Right renal cortex interstitium (tissue), 3 donors: ENCODE results near the gene CARD19. TPM values are rescaled to one million over a fixed set of nuclear protein-coding genes. Genes with fewer than 3 reads are reported as not detected.
"Not testable (repeated sequence)": the region's sequence is repeated elsewhere in the genome, so short reads cannot be mapped to it uniquely, and the experiment has no call there.

Source experiments
- DNase-seq, 3 donors: peaks; one replicate each; pipeline ENCODE4 v3.0.0-alpha.2; 2013; ENCODE audit warnings: low read depth in 3 of 3, low spot score in 2 of 3
- polyA plus RNA-seq, 3 donors: library from polyadenylated mRNA; unstranded; fragments of 120-200 nt; gene quantifications; one replicate each; pipeline ENCODE4 v1.2.1, GENCODE V29; 2013; ENCODE audit not compliant: insufficient read length in 3 of 3

The CARD19 gene
- polyA plus RNA-seq, 3 donors: 14.8 to 18.0 (median 15.5) TPM

DNA sequence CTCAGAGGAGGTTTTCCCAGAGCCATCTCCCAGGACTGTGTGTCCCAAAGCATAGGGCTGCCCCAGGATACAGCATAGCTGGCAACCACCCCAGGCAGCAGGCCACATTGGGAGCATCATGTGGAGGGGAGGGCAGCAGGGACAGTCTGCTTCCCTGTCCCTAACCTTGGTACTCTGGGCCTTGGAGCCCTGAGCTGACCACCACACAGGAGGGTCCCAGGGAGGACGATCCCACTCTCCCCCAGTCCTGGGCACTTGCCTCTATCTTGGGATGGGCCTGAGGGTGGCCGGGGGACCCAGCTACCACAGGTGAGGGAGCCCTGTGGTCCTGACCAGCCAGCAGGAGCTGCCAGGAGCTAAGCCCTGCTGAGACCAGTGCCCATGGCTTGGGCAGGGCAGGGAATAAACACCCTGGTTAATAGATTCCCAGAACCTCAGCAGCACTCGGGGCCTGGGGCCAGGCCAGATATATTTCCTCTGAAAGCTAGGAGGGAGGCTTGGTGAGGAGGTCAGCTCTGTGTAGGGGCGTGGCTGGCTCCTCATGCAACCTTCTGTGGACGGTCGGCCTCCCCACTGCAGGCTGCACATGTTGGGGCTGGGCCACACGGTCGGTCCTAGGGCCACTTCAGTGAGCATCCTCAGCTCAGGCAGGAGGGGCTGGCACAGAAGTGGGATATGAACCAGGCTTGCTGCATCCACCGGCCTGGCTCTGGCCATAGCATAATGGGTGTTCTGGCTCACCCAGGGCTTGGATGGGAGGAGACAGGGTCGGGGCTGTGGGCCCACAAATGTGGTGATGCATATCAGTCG is 33.9 kb downstream of the CARD19 start:
- DNase-seq: no peak

DNA sequence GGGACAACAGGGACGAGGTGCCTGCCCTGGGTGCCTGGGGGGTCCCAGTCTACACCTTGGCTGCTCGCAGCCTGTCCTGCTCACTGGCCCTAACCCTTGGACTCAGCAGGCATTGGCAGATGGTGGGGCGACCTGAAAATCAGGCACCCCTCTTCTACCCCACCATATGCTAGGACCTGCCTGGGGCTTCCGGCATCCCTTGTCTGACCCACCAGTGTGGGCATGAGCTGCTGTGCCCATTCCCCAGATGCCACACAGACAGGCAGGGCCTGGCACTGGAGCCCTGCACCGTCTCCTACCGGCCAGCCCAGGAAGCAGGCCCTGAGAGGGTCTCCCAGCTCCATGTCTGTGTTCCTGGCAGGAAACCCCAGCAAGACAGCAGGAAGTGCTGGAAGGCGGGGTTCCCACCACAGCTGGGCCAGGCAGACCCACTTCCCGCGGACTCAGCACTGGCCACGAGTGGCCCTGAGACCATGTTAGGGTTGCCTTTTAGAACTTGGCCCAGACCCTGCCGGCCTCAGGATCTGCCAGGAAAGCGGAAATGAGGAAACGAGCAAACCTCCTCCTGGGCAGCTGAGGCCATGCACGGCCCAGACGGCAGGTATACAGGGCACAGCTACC is 35.0 kb downstream of the CARD19 start:
- no peak for DNase-seq

DNA sequence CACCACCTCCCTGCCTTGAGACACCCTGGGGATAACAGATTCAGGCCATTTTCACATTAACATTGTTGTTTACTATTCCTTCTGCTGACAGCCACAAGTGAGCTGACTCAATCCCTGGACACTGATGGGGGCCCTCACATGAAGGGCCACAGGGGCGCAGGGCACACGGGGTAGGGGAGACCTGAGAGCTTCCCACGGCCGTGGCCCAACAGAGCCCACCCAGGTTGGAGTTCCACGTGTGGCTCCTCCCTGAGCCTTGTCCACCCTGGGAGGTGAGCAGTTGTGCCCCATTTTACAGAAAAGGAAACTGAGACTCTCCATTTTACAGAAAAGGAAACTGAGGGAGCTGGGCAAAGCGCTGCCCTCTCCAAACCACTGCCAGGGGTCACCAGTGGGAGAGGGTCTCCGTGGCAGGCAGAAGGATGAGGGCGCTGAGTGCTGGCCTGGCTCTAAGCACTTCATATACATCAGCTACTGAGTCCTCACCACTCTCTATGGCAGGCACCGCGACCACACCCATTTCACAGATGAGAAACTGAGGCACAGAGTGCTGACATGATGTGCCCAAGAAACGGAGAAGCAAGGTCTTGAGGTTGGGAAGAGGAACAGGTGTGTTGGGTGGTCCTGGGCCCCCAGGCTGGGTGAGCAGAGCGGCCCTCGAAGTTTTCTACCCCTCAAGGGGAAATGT is 35.7 kb downstream of the CARD19 start:
- DNase-seq: no peak

DNA sequence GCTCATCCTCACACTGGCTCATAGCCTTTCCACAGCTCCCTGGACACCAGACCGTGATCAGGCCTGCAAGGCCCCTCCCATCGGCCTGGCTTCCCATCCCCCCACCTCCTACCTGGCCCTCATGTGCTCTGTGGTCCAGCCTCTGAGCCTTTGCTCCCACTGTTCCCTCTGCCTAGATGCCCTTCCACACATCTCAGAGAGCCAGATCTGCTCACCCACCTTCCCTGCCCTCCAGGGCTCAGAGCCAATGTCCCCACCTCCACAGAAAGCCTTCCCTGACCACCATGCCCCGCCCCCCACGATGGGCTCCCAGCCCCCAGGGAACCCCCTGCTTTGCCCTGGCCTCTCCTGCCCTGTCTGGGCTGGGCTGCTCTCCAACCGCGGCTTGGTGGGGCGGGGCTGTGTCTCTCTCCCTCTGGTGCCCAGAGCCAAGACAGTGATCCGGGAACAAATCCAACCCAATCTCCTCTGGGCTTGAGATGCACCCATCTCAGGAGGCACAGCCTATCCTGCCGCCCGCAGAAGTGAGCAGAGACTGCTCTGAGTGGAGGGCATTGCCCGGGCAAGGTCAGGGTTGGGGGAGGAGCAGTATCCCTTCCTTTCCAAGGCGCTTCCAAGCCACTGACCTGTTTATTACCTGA is 36.4 kb downstream of the CARD19 start:
- no peak for DNase-seq

DNA sequence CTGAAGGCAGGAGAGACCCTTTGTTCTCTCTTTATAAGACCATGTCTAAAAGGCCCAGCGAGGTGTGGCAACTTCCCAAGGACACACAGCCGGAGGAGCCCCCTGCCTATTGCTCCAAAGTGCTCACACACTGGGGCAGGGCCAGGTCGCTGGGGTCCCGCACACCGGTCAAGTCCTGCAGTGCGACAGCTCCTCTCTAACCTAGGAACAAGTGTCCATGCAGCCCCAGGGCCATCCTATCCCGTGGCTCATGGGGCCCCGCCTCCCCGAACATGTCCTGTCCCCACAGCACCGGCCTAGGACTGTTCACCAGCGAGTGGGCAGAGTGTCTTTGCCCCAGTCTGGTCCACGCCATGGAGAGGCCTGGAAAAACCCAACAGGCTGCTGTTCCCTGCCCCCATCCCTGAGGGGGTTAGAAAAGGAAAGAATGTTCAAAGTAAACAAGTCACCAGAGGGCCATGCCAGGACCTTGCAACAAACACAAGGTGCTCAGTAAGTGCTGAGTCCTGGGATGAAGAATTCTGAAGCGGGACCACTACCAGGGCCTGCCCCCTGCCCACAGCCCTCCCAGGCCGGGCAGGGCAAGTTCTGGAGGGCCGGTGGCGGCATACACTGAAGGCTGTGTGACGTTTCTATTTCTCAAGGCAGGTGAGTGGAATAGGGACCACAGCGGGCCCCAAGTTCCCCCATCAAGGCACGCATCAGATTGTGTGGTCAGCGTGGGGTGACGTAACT is 37.1 kb downstream of the CARD19 start:
- no peak for DNase-seq

DNA sequence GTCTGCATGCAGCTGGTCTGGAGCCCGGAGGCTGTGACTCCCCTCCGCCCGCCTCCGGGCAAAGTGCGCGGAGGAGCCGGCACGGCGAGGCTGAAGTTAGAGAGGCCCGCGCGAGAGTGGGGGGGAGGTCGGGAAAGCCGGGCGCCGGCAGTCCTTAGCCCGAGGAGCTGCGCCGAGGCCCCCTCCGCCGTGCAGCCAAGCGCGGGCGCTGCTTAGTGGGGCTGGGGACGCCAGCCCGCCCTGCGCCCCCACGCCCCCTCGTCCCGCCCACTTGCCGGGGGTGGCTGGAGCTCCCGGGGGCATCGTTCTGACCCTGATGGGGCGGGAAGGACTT is 37.6 kb downstream of the CARD19 start:
- DNase-seq: peak in 1 of 3 donors; percentile 64

DNA sequence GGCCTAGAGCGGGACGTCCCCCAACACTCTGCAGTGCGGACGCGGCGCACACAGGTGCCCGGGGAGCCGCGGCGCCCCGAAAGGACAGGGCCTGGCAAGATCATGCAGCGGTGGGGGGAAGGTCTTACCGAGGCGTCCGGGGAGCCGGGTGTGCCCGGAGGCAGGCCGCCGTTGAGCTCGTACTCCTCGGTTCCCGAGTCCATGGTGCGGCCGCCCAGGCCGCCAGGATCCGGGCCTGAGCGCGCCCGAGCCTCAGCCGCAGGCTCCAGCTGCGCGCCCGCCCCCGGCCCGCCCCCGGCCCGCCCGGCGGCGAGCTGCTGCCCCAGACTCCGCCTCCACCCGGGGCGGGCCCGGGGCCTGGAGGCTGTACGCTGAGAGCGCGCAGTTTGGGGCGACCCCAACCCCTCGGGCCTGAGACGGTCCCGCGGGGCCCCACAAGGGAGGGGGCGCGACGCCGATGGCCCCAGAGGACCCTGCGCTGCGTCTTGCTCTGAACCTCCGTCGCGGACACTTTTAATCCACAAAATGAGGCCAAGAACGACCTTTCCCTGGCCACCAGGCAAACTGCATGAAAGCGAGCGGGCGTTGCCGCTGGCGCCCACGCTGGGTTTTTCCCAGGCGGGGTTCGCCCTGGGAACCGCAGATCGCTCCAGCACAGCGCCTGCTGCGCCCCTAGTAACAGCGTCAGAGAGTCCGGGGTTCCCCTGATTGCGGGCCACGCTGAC is 38.2 kb downstream of the CARD19 start, which contains the start of gene NINJ1:
NINJ1 (minus strand) TSS at position 237 of the 725 bp plus-strand sequence; CDS start at position 203, 34 bp downstream.
- peak in 2 of 3 donors; percentile 68 to 69 for DNase-seq

DNA sequence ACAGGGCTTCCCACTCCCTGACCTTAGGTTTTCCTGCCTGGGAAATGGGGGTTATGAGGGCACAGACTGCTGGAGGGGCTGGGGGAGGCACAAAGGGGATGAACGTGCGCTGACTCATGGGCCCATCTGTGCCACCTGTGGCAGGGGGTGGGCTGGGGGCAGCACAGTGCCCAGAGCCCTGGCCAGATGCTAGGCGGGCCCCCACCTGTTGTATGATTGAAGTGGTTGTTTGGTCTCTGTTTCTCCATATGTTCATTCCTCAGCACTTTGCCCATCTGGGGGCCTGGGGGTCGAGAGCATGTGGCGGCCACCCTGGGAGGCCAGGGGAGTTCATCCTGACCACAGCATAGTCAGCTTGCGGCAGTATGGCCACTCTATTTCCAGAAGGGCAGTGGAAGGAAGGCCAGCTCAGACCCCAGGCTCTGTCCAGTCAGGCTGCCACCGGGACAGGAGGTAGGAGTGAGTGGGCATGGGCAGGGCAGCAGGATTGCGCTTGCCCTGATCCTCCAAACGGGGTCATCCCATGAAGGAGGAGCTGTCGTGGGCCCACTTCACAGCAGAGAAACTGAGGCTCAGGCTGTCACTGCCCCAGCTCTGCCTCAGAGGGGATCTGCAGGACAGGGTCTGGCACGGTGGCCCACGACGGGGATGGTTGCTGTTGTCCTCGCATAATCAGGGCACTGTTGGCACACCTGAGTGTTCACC is 38.9 kb downstream of the CARD19 start:
- DNase-seq: no peak

DNA sequence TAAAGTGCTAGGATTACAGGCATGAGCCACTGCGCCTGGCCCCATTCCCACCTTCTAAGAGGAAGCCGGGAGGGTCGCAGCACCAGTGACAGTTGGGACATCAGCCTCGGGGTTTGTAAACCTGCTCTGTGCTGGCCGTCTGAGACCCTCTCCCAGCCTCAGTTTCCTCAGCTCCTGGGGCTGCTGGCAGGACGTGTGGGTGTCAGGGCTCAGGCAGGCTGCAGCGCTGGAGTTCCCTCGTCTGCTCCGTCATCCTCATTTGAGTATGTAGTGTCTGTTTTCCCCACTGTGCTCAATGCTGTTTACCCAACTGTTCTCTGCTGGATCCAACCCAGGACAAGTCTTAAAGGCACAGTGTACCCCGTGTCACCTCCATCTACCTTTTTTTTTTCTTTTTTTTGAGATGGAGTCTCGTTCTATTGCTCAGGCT is 40.0 kb downstream of the CARD19 start:
- DNase-seq: no peak

DNA sequence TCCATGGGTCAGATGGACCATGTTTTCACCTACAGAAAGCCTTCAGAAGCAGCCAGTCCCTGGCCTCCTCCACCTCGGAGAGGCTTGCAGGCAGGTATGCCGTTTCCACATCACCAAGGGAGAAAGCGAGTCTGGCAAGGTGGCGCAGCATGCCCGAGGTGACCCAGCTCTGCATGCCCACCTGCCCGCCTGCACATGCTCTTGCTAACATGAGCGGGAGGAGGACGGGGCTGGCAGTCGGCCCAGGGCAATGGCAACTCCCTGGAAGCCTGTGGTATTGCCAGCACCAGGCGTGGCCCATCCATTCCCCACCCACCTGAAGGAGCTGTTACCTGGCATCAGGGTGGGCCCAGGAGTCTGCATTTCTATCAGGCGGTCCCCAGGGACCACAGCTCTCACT is 41.3 kb downstream of the CARD19 start:
- no peak for DNase-seq

DNA sequence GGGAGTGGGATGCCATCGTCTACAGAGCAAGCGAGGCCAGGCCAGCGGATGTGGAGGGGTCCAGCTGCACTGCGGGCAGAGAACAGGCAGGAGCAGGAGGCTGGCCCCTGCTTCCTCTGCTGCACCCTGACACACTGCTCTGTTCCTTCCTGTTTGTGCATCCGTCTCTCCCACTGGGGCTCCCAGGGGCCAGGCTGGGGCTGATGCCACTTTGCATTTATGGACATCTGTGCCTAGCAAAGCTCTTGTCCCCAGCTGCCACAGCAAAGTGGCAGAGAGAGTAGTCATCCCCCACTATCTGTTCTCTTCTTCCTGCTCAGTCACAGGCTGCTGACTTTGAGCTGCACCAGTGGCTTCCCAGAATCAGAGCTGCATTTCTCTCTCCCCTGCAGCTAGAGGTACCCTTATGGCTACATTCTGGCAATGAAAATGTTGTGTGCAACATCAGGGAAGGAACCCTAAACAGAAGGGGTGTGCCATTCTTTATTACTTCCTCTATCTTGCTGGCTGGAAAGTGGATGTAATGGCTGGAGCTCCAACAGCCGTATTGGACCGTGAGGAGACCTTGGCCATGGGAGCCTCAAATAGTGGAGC is 42.3 kb downstream of the CARD19 start:
- no peak for DNase-seq

DNA sequence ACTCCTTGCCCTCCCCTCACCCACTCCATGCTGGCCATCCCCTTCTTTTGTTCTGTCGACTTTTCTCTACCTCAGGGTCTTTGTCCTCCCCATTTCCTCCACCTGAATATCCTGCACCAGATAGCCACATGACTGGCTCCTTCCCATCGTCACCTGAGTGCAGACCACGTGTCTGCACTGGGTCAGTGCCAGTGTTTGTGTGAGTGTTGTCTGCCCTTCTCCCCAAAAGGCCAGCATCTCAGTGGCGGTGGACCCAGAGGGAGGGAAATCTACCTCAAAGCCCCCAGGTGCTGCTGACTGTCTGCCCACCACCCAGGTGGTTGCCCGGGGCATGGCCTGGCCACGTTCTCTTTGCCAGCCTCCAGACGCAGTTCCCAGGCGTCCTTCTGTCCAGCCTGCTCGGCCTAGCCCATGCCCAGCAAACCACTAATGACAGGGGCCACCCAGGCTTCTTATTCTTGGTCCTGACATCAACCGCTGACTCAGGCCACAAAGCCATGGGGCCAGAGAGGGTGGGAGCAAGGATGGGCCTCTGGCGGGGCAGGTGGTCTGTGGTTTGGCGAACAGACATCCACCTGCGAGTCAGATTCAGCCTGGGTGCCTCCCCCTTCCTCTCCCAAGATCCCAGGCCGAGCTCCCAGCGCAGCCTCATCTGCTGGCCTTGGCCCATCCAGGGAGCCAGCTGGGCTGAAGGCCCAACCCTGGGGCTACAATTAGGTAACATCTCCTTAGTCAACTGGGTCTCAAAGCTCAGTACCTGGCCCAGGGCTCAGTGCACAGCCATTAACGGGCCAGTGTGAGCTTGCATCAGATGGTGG is 43.6 kb downstream of the CARD19 start:
- no peak for DNase-seq

DNA sequence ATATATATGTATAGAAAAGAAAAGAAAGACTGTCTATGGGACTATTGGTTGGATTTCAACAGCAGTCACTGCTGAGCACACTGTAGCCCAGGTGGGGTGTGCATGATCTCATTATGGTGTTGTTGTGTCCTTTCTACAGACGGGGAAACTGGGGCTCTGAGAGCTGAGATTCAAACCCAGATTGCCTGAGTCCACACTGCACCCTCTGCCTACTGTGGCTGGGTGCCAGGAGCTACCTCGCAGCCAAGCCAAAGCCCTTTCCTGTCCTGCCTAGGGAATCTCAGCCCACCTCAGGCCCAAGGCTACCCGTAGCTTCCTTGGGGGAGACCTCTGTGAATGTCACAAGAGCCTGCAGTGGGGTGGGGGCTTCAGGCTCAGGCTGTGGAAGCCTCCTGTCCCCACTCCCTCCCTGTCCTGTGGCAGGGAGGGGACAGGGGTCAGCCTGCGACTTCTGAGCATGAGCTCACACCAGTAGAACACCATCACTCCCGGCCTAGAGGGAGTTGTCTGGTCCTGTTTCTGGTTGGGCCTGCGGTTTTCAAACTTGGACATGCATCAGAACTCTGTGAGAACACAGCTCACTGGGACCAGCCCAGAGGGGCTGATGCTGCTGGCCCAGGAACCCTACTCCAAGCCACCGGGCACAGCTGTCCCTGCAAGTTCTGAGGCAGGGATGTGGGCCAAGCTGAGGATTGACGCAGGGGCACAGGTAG is 45.9 kb downstream of the CARD19 start:
- no peak for DNase-seq

DNA sequence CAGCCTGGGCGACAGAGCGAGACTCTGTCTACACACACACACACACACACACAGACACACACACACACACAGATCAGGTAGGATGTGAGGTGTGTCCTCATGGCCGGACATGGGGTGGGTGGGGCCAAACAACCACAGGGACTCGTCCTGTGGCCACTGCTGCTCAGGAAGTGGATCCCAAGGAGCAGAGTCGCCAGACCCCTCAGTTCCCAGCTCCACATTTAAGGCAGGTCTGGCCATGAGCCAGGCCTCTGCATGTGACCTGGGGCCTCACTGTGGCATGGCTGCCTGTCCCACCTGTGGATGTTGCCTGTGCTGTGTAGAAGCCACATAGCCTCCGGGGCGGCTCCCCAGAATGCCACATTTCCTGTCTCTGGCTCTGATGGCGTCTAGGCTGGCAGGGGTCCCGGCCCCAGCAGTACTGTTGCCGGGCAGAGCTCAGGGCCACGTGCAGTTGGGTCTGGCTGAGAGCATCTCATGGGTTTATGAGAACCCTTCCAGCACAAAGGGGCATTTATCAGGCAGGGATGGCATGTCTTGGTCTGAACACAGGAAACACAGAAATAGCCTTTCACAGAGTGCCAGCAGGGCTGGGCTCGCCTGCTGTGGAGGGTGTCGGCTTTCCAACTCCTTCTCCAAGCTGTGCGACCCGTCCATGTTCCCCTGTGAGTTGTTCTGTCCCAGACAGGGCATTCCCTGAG is 48.0 kb downstream of the CARD19 start:
- DNase-seq: no peak

DNA sequence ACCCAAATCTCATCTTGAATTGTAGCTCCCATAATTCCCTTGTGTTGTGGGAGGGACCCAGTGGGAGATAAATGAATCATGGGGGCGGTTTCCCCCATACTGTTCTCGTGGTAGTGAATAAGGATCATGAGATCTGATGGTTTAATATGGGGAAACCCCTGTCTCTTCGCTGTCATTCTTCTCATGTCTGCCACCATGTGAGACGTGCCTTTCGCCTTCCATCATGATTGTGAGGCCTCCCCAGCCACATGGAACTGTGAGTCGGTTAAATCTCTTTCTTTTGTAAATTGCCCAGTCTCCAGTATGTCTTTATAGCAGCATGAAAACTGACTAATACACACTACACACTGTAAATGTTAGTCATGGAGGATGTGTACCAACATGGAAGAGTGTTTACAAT is 50.7 kb downstream of the CARD19 start:
- not testable (repeated sequence) for DNase-seq

DNA sequence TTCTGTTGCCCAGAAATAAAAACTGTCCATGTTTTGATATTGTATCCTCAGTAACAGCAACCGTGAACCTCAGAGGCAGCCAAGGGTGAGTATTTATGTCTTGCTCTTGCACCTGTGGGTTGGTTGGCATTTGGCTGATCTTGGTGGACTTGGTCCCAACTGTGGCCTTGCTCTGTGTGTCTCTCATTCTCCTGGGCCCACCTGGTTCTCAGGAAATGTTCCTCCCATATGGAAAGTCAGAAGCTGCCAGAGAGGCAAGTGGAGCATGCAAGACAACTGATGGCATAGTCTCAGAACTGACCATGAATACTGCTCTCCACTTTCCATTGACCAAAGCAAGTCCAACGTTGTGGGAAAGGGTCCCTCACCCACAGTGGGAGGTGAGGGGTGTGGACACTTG is 51.6 kb downstream of the CARD19 start:
- DNase-seq: no peak

DNA sequence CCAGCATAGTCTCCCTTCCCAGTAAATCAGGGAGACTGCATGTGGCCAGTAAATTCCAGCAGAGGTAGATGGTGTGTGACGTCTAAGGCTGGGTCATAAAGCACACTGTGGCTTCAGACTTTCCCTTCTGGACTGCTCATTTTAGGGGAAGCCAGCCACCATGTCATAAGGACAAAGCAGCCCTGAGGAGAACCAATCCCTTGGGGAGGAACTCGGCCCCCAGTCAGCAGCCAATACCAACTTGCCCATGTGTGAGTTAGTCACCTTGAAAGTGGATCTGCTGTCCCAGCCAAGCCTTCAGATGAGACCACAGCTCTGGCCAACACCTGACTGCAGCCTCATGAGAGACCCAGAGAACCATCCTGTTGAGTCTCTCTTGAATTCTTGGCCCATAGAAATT is 52.7 kb downstream of the CARD19 start:
- no peak for DNase-seq
